H7 (cell line): Measurements from ENCODE around the gene TFG. TPM values are rescaled to one million over a fixed set of nuclear protein-coding genes. Genes with fewer than 3 reads are reported as not detected.

Source experiments
- DNase-seq: peaks from one replicate; pipeline ENCODE4 v3.0.0; 2012
- H3K27me3 ChIP-seq: 2 replicates; pipeline ENCODE4 v1.6.0; 2011; ENCODE audit warnings: mild to moderate bottlenecking, low read length; ENCODE audit not compliant: control insufficient read depth, insufficient read depth
- H3K36me3 ChIP-seq: replicated peaks from 2 replicates; pipeline ENCODE4 v1.5.1; 2011; ENCODE audit warnings: low read length; ENCODE audit not compliant: control insufficient read depth, insufficient read depth
- H3K4me3 ChIP-seq: 2 replicates; pipeline ENCODE4 v1.5.1; 2011; ENCODE audit warnings: low read depth, mild to moderate bottlenecking, control low read depth, low read length, moderate library complexity; ENCODE audit not compliant: insufficient read depth
- total RNA-seq: library from RNA; depleted of rRNA; stranded (reverse); fragments of >200 nt; shearing (Covaris generic); gene quantifications from 2 replicates; pipeline ENCODE4 v1.2.3, GENCODE V29; 2014

TFG gene
- total RNA-seq, 1 experiment from 2014 or later, result 66.4 TPM

DNA sequence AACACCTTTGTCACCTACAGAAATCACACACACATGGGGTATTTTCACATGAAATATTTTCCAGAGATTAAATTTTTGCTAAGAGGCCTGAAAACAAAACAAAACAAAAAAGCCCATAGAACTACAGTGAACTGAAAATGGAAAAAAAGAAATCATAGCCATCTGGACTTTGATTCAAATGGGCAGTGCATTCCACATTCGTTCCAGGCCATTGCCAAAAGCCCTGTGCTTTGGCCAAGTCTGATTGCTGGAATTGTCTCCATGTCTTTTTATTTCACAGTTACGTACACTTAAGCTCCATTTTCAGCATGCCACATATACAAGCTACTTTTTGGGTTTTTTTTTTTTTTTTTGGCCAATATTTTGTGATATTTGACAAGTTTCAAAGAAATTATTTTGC, 47.1 kb downstream of the TFG start:
- no peaks in the 10 kb centered on the region for H3K27me3 ChIP-seq
- H3K4me3 ChIP-seq, result no peak overlapping the region
- no peaks in the 10 kb centered on the region for H3K36me3 ChIP-seq
- no peak for DNase-seq

DNA sequence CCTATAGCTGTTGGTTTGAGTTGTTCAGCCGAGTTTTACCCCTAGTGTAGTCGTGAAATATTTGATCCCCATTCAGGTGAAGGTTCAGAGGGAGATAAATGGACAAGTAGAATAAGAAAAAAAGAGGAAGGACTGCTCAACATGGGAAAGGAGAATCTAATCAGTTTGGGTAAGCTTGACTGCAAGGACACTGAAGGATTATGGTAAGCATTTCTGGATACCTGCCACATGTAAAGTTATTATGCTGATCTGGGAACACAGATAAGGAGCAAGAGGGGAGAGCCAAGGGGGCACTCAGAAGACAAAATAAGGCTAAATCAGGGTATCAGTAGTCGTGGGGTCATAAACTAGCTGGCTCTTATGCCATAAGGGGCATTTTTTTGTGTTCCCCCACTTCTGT, 49.9 kb downstream of the TFG start:
- H3K27me3 ChIP-seq, result no peaks in the 10 kb centered on the region
- DNase-seq, result no peak
- no peaks in the 10 kb centered on the region for H3K36me3 ChIP-seq
- no peak overlapping the region for H3K4me3 ChIP-seq

DNA sequence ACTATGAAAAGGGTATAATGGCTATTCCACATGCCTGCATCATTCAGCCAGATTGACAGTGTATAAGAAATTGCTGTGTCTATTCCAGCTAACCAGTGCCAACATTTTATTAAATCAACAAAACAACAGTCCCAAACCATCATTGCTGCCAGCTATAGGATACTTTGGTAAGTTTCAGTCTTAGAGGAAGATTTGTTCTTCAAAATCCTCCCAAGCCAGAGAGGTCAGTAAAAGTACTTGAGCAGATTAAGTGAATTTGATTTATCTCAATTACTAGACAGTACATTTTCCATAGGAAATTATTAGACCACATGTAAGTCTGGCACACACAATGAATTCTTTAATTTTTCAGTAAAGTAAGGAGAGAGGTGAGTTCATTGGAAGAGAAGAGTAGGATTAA, 50.7 kb downstream of the TFG start:
- H3K4me3 ChIP-seq, result no peak overlapping the region
- no peak for DNase-seq
- no peaks in the 10 kb centered on the region for H3K36me3 ChIP-seq
- H3K27me3 ChIP-seq, result no peaks in the 10 kb centered on the region

DNA sequence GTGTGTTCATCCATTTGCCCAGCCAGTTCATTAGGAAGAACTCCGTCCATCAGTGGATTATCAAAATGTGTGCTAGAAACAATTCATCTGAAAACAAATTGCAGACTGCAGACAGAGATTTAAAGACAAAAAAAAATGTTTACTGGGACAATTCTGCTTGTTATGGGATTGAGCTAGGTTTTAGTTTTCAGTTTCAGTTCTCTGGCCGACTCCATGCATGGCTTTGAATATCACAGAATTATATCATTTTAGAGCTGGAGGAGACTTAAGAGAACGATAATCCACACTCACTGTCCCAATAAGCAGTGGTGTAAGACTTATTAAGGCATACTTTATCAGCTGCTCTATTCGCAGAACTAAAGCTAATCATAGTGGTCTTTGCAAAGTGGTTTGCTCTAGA, 51.1 kb downstream of the TFG start:
- no peak for DNase-seq
- no peak overlapping the region for H3K4me3 ChIP-seq

DNA sequence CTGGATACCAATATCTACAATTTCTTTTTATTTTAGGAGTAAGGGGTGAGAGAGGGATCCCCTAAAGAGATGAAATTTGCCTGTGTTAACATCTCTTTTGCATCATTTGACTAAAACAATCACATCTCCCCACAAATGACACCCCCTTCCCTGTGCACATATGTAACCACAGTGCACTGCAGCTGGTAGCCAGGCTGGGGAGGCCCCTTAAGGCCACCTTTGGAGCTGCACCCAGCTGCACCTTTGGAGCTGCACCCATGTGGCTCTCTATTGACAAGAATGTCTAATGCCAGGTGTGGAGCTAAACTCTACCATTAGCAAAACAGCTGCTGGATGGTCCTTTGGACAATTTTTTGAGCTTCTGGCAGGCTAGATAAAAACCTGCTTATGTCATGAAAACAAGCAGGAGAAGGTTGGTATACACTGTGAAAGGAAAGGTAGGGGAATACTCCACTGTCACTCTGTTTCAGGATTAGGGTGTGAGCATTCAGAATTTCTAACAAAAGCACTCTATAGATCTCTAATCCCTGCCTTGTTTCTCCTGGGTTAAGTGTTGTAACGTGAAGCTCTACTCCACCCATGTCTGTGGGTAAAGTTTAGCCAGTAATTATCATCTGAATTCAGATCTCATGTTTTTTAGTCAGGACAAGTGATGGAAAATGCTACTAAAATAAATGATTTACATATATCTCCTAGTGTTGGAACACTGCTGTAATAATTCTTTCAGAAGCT, 52.1 kb downstream of the TFG start:
- no peaks in the 10 kb centered on the region for H3K27me3 ChIP-seq
- no peaks in the 10 kb centered on the region for H3K36me3 ChIP-seq
- H3K4me3 ChIP-seq, result no peak overlapping the region
- DNase-seq, result peak; percentile 18

More for the DNA sequence above, 51.1 kb downstream of the TFG start:
- Histone ChIP-seq H3K36me3 (no peaks in the 10 kb centered on the region), H3K27me3 (no peaks in the 10 kb centered on the region)

DNA sequence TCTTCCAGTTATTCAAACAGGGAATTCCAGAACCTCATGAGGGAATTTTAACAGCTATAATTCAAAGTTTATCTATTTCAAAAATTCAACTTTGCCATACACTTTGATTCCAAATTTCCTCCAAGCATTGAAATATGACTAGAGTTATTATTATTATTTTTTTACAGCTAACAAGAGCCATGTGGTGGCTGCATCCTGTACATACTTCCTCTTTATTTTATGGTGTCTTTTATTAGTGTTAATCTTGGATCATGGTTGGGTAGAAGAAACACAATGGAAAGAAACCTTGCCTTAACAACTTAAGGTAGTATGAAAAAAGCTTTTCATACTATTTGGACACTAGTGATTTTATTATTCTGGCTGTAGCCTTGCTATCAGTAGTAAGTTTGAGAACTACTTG, 52.7 kb downstream of the TFG start:
- Histone ChIP-seq H3K4me3 (no peak overlapping the region), H3K36me3 (no peaks in the 10 kb centered on the region), H3K27me3 (no peaks in the 10 kb centered on the region)
- no peak for DNase-seq

DNA sequence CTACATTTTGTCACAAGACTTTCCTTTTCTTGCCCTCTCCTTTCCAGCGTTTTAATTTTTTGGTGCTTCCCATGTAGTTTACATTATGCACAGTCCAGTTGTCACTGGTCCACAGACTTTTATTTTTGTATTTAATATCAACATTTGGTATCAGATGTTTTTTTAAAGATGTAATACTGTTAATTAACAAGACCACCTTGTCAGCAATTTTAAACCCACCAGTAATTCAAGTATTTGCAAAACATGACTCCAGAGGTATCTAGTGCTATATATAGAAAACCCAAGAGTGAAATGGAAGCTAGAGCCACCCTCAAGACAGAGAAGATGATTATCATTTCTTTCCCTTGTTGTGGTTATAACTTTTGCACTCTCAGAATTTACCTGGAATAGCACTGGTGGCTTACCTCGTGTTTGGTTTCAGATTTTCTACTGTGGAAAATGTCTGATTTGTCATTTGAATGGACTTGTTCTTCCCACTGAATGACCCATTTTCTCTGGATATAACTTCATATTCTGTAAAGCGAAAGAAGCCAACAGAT, 56.2 kb downstream of the TFG start:
- no peak overlapping the region for H3K4me3 ChIP-seq
- no peaks in the 10 kb centered on the region for H3K27me3 ChIP-seq
- no peak for DNase-seq
- H3K36me3 ChIP-seq, result no peaks in the 10 kb centered on the region

DNA sequence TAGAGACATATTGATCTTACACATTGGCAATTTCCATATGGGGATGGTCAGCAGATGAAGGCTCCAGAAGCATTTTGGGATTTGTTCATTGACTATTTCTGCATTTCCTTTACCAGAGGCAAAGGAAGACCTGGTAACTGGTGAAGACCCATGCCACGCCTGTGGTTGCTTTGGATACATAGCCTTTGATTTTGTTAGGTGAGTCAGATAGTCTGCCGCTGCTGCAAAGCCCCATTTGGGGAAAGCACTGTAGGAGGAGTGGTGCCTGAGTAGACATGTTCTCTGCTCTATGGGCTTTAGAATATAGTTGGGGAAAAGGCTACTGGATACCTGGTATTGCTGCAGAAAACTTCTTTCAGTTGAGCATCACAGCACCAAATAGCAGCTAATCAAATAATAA, 56.8 kb downstream of the TFG start:
- Histone ChIP-seq H3K4me3 (no peak overlapping the region), H3K36me3 (no peaks in the 10 kb centered on the region), H3K27me3 (no peaks in the 10 kb centered on the region)
- no peak for DNase-seq

DNA sequence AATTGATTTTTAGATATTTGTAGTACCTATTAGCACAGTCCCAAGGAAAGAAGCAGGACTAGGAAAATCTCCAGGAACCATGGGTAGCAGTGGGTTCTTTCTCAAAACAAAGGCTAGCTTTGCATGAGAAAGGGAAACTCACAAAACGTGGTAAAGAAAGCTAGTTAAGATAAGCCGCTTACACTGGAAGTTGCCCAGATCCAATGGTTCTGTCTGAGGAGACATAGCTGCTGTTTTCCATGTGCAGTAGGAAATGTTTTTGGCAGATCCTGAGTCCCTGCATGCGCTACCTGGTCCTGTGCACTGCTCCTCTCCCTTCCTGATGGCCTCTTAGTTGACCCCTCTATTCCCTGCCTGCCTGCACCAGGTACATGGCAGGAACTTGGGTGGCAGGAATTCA, 60.4 kb downstream of the TFG start:
- H3K4me3 ChIP-seq, result no peak overlapping the region
- H3K27me3 ChIP-seq, result no peaks in the 10 kb centered on the region
- peak; percentile 48 for DNase-seq
- no peaks in the 10 kb centered on the region for H3K36me3 ChIP-seq

DNA sequence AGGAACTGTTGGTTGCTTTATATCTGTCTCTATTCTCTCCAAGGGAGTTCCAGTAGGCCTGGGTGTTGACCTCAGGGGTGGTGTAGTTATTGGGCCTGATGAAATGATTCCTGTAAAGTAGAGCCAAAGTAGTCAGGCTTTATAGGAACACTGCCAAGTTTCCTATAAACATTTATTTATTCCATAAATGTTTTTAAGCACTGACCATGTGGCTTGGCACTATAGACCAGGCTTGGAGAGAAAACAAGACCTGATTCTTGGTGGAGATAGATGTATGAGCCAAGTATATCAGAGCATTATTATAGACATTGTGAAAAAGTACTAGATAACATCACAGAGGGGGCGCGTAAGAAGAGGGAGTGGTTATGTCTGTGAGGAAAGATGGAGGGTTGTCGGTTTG, 65.9 kb downstream of the TFG start:
- H3K36me3 ChIP-seq, result no peaks in the 10 kb centered on the region
- no peak overlapping the region for H3K4me3 ChIP-seq
- H3K27me3 ChIP-seq, result no peaks in the 10 kb centered on the region
- DNase-seq, result no peak

DNA sequence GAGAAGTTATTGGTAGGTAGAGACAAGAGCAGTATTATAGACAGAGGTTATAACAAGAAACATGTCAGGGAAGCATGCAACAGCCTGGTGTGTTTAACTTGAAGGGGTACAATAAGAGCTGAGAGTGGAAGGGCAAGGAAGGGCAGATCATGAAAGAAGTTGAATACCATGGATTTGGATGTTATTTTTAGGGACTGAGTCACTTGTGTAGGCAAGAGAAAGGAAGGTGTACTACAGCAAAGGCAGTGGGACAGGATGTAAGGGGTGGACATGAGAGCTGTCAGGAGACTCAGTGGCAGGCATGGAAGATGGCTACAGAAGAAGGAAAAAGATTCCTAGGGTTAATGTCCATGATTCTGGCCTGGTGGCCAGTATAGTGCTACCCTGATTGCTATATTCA, 66.4 kb downstream of the TFG start:
- H3K36me3 ChIP-seq, result no peaks in the 10 kb centered on the region
- no peaks in the 10 kb centered on the region for H3K27me3 ChIP-seq
- H3K4me3 ChIP-seq, result no peak overlapping the region
- DNase-seq, result no peak

DNA sequence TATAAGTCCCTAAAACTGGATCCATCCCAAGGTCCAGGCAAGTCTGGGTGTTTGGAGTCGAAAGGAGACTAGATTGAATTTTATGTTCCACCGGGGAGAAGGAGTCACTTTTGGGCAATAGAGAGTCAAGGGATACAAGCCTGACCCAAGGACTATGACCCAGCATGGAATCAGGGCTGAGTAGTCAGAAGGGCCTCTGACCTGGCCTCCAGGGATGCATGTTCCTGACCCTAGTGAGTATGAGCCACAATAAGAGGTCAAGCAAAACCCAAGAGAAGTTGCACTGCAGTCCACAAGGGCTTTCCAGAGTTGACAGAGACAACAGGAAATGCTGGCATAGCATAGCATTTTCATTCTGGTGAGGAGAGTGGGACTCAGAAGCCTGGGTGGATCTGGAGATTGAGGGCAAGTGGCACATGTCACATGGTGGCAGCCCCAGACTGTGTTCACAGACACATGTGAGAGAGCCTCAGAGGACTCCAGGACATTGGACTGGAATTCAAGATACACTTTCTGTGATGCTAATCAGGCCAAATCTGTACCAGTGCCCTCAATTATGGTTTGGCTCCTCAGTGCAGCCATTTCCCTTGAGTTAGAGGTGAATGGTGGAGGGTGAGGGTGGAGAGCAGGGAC, 66.9 kb downstream of the TFG start:
- Histone ChIP-seq H3K27me3 (no peaks in the 10 kb centered on the region), H3K4me3 (no peak overlapping the region), H3K36me3 (no peaks in the 10 kb centered on the region)
- no peak for DNase-seq

DNA sequence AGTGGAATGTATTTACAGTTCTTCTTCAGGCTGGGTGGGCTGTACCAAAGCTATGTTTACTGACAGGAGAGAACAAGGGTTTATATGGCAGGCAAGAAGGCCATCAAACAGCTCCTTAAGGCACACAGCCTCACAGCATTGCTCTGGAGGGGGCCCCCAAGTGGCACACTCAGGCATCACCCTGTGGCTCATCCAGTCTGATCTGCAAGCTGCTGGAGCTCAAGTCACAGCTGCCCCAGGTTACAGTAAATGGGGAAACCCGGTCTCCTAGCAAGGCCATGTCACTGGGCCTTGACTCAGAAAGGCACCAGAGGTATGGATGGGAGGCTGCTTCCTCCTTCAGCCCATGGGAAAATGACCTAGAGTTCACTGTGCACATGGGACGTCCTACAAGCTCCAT, 67.5 kb downstream of the TFG start:
- no peaks in the 10 kb centered on the region for H3K36me3 ChIP-seq
- no peak overlapping the region for H3K4me3 ChIP-seq
- DNase-seq, result no peak
- H3K27me3 ChIP-seq, result no peaks in the 10 kb centered on the region

DNA sequence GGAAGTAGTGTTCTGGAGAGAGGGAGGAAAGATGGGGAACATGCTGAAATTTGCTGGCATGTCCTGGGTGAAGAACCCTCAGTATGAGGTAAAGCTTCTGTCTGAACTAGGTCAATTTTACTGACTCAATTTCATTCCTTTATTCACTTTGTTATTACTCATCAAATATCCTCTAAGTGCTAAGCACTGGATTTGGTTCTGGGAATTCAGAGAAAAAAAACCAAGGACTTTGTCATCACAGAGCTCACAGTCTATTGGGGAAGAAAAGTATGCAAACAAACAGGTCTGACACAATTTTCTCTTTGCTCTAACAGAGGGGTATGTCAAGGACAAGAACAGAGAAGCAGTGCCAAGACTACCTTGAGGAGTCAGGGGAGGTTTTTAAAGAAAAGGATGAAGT, 68.0 kb downstream of the TFG start:
- H3K4me3 ChIP-seq, result no peak overlapping the region
- DNase-seq, result no peak
- no peaks in the 10 kb centered on the region for H3K27me3 ChIP-seq
- no peaks in the 10 kb centered on the region for H3K36me3 ChIP-seq

DNA sequence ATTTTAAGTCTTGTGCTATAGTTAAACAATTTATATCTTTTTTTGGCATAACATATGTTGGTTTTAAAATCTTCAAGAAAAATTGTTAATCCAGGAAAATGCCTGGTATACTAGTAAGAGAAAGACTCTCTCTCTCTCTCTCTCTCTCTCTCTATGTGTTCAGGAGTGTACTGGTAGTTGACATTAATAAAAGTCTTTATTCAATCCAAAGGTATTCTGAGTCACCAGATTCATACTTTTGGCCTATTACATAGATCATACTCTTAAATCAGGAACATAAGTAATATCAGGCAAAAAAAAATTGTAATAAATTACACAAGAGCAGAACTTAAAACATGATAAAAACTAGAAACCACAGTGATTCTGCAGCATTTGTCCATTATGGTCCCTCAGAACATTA, 70.2 kb downstream of the TFG start:
- no peaks in the 10 kb centered on the region for H3K36me3 ChIP-seq
- H3K4me3 ChIP-seq, result no peak overlapping the region
- no peaks in the 10 kb centered on the region for H3K27me3 ChIP-seq
- DNase-seq, result no peak
